ENCODE results near the gene TEX13A.
"Not testable (repeated sequence)": the region's sequence is repeated elsewhere in the genome, so short reads cannot be mapped to it uniquely, and the experiment has no call there.

The TEX13A gene, protein sequence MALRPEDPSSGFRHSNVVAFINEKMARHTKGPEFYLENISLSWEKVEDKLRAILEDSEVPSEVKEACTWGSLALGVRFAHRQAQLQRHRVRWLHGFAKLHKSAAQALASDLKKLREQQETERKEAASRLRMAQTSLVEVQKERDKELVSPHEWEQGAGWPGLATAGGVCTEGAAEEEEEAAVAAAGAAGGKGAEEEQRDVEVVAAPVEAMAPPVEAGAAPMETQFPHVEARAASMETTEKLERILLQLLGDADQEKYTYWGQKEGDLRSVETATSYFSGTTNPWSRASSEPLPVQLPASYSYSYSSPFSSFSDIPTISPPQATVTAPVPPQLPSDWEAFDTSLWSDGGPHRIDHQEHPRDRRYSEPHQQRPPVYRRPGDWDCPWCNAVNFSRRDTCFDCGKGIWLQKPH

DNA sequence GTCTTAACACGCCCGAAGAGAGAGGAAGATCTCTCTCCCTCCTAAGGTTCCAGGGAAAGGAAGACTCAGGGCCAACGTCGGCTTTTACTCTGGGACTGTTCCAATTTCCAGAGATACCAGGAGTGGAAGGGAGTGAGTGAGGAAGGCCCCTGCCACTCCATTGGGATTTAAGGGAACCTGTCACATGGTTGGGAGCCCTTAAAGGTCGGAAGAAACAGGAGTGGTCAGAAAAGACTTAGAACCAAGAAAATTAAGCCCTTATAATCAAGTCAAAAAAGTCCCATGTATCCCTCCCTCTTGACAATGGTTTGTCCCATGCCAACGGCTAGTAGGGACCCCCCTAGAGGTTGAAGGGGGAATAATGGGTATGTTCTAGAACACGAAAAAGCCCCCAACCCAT is at the start of gene TEX13A:
TSS of gene TEX13A (minus strand) at position 59 of the 400 bp plus-strand sequence. CDS start 297 bp downstream, outside the sequence.
- DNase-seq (ENCODE audit: low read depth) = no peak

DNA sequence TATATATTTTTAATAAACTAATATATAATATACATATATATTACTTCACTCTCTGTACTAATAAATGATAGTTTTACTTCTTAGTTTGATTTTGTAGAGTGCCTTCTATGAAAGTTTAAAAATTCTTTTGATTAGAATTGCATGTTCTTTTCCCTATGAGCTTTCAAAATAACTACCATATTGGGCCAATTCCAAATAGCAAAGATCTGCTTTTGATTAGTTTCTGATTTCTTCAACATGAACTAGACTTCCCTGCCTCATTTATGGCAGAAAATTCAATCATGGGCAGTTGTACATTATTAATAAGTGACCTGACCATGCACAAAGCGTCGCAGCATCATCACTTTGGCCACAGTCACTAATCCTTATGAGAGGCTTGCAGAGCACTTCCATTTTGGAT is 48.9 kb upstream of the TEX13A start:
- DNase-seq (ENCODE audit: low read depth) = no peak

DNA sequence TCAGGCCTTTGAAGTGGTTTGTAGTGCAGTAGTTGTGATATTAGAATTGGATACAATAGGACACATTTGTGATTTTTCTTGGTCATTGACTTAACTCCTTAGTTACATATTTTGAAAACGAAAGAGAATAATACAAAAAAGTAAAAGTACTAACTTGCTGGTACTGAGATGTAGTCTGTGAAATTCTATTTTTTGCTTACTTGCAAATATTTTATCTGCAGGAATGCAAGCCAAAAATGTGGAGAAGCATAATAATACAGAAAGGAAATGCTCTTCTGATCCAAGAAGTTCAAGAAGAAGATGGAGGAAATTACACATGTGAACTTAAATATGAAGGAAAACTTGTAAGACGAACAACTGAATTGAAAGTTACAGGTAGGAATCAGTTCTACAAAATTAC is 46.7 kb upstream of the TEX13A start:
- no peak for DNase-seq (ENCODE audit: low read depth)

DNA sequence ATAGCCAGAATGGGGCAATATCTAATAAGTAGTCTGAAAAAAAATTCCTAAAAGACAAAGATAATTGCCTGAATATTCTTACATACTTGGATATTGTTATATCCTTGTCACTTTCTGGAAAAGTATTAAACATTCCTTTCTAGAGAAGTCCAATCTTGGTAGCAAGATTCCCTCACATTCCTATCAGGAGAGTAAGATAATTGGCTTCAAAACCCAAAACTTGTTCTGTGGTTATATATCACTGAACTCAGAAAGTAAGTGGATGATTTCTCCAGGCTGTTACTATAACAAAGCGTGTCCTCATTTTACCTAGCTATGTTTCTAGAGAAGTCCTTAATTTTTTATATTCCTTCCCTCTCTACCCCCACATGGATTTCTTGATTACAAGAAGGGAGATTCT is 46.0 kb upstream of the TEX13A start:
- DNase-seq (ENCODE audit: low read depth) = no peak

DNA sequence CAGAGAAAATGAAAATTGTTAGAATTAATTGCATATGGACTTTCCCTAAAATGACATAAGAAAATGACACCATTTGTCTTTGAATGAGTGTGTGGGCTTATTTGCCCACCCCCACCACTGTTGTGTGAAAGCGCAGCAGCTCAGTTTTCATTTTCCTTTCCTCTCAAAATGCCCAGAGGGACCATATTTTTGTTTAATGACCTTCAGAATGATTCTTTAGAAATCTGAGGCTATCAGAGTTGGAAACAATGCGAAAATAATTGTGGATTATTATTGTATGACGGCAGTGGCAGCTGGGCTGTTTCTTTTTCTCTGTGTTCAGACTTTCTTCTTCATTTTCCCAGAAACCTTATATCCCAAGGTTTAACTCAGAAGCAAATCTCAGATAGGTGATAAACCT is 44.6 kb upstream of the TEX13A start:
- no peak for DNase-seq (ENCODE audit: low read depth)

DNA sequence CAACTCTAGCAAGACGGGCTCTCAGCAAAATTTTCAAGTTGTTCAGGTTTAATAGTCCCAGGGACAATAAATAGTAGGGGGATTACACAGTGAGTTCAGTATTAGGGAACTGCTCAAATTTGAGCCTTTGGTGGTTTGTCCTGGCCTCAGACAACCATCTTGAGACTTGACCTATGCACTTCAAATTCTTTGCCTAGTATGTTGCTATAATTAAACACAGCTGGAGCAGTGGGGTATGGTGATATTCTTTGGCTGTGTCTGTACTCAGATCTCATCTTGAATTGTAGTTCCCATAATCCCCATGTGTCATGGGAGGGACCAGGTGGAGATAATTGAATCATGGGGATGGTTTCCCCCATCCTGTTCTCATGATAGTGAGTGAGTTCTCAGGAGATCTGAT is 43.3 kb upstream of the TEX13A start:
- DNase-seq (ENCODE audit: low read depth) = no peak

DNA sequence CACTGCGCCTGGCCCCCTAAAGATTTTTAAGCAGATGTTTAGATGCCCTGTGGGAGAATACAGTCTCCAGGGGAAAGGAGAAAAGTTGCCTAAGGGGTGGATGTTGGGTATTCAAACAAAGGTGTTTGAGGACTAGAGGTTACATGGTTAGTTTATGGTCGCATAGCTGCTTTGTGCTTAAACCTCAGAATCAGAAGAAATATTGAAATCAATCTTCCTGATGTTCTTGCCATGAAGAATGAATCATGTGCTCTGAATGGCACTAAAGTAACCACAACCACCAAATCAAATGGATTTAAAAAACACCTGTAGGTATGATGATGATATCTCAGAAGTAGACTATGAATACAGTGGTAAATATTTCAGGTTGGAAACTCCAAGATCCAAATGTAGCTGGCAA is 42.7 kb upstream of the TEX13A start:
- no peak for DNase-seq (ENCODE audit: low read depth)

DNA sequence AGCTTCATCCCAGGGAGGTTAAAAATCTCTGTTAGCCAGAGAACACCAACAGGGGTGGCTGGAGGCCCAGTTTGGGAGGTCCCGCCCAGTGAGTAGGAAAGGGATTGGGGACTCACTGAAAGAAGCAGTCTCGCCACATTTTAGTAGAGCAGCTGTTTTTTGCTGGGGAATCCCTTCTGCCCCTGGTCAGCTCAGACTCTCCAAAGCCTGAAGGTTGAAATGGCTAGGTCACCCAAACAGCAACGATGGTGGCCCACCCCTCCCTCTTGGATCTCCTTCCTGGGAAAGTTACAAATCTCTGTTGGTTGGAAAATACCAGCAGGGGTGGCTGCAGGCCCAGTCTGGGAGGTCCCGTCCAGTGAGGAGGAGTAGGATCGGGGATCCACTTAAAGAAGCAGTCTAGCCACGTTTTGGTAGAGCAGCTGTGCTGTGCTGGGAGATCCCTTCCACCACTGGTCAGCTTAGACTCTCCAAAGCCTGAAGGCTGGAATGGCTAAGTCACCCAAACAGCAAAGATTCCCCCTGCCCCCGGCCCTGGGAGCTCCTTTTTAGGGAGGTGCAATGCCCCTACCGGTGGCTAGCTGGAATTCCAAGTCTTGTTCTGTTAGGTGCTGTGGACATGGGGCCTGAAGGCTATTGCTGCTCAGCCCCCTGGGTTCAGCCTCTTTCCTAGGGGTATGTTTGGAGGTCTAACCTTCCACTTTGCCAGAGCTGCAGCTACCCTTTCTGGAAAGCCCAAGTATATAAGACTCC is 40.0 kb upstream of the TEX13A start:
- no peak for DNase-seq (ENCODE audit: low read depth)

DNA sequence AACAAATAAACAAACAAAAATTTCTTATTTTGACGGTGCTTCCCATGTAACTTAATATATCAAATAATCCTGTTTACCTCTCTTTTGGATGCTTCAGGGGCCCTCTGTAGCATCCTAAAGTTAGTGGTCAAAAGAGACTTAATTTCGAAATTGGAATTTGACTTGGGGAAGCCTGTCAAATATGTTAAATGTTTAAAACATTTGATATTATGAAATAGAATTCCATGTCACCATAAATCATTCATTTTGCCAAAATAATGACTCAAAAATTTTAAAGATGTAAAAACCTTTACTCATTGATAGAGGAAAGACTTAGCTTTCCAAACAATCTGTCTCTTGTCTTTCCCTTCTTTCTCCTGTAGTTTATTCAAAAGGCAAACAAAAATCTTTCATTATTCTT is 20.6 kb upstream of the TEX13A start:
- no peak for DNase-seq (ENCODE audit: low read depth)

DNA sequence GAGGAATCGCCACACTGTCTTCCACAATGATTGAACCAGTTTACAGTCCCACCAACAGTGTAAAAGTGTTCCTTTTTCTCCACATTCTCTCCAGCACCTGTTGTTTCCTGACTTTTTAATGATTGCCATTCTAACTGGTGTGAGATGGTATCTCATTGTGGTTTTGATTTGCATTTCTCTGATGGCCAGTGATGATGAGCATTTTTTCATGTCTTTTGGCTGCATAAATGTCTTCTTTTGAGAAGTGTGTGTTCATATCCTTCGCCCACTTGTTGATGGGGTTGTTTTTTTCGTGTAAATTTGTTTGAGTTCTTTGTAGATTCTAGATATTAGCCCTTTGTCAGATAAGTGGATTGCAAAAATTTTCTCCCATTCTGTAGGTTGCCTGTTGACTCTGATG is 16.9 kb upstream of the TEX13A start:
- DNase-seq (ENCODE audit: low read depth) = not testable (repeated sequence)

DNA sequence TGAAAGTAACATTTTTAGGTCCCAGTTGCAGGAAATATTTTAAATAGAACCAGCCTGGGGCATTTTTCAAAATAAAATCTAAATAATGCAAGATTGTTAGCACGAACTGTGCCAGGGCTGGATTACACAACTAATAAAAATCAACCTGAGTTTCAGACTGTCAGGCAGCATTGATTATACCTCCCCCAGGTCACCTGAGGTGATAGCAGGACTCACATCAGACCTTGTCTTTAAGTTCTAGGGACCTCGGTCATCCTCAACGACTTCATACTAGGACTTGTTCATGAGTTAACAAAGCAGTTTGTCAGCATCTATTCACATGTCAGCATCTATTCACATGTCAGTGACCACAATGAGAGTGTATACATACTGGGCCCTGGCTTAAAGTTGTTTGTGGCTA is 8.7 kb upstream of the TEX13A start:
- no peak for DNase-seq (ENCODE audit: low read depth)

DNA sequence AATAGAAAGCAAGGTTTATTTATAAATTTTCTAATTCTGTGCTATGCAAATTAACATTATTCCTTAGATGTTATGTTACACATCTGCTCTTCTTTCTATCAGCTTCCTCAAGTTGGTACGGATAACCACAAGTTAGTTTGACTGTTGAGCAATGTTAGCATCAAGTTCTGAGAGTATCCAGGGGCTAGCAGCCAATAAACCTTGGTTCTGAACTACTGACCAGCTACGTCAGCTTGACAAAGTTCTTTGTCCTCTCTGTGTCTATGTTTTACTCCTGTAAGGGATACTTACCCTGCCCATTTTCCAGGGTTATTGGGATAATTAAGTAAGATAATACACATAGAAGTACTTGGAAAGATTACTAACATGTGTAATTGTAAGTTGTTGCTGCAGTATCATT is 8.1 kb upstream of the TEX13A start:
- no peak for DNase-seq (ENCODE audit: low read depth)

DNA sequence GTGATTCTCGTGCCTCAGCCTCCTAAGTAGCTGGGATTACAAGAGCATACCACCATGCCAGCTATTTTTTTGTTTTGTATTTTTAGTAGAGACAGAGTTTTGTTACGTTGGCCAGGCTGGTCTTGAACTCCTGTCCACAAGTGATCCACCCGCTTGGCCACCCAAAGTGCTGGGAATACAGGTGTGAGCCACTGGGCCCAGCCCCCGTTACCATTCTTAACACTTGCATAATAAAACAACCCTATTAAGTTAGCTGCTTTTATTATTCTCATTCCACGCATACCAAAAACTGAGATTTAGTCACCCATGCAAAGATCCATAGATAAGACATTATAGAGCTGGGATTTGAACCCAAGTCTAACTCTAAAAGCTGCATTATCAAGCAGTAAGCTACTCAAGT is 6.0 kb upstream of the TEX13A start:
- no peak for DNase-seq (ENCODE audit: low read depth)

DNA sequence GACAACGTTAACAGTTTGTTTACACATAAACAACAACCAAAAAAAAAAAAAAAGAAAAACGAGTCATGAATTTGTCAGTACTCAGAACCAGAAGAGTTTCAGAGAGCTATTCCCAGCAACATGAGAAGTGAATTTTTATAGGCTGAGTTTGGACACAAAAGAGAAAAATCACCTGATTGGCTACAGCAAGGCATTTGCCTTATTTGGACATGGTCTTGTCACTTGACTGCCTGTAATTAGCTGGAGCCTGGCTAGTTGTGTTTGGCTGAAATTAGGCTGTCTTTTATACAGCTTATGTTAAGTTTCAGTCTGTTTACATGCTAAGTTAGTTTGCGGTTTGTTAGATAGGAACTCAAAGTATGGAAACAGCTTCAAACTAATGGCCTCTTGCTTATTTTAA is 880 bp upstream of the TEX13A start:
- no peak for DNase-seq (ENCODE audit: low read depth)

DNA sequence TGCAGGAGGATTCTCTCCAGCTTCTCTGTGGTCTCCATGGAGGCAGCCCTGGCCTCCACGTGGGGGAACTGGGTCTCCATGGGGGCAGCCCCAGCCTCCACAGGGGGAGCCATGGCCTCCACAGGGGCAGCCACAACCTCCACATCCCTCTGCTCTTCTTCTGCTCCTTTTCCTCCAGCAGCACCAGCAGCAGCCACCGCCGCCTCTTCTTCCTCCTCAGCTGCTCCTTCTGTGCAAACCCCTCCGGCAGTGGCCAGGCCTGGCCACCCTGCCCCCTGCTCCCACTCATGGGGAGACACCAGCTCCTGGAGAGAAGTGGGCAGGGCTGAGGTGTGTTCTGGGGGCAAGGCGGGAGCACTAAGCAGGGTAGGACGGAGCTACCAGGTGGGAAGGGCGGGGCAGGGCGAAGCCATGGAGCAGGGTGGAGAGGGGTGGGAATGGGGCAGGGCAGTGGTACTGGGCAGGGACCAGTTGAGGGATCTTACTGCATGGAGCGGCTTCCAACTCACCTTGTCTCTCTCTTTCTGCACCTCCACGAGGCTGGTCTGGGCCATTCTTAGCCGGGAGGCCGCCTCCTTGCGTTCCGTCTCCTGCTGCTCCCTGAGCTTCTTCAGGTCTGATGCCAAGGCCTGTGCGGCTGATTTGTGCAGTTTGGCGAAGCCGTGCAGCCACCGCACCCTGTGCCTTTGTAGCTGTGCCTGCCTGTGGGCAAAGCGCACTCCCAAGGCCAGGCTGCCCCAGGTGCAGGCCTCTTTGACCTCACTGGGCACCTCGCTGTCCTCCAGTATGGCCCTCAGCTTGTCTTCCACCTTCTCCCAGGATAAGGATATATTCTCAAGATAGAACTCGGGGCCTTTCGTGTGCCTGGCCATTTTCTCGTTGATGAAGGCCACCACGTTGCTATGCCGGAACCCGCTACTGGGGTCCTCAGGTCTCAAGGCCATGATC is 766 bp downstream of the TEX13A start:
- DNase-seq (ENCODE audit: low read depth) = no peak

DNA sequence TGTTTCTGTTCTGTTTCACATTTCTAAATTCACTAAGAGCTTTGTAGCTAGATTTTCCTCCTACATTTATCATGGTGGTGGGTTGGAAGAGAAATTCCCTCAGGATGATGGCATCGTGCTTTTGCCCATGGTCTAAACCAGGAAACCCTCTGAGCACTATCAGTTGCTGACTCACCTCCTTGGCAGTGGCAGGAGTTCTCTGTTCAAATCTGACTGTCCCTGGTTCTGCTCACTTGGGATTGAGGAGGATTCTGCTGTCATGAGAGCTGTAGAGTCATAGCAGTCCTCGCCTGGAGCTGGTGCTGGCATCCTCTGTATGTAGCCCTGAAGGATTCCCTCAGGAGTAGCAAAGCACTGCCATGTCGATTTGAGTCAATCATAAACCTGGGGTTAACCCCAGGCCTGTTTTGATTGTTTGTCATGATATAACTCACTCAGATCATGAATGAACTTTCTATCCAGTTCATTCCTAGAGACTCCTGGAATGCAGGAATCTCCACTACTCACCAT is 9.4 kb downstream of the TEX13A start:
- no peak for DNase-seq (ENCODE audit: low read depth)

DNA sequence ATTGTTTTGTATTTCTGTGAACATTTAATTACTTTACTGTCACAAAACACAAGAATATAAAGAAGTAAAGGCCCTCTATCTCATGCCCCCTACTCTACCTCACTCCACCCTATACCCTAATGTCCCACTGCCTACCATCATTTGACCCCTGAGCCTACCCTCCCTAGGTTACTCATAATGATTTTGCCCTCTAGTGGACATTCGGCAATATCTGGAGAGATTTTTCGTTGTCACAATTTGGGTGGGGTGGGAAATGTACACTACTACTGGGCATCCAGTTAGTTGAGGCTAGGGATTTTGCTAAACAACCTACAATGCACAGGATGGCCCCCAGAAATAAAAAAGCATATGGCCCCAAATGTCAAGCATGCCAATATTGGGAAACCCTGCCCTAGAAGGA is 10.2 kb downstream of the TEX13A start:
- DNase-seq (ENCODE audit: low read depth) = no peak

DNA sequence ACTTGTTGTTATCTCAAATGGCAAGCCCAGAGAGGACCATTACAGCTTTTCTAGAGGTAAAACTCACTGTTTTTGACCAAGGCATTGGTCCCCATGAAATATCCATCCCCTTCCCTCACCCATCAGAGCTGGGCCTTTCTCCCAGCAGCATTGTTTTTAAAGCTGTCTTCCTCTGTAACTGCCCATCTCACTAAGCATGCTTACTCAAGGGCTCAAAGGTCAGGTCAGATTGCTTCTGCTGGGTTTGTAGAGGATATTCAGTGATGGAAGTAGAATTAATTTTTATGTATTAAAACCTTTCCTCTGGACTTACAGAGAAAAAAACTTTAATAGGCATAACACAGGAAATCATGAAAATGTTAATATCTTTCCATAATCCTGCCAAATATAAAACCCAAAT is 11.1 kb downstream of the TEX13A start:
- no peak for DNase-seq (ENCODE audit: low read depth)

DNA sequence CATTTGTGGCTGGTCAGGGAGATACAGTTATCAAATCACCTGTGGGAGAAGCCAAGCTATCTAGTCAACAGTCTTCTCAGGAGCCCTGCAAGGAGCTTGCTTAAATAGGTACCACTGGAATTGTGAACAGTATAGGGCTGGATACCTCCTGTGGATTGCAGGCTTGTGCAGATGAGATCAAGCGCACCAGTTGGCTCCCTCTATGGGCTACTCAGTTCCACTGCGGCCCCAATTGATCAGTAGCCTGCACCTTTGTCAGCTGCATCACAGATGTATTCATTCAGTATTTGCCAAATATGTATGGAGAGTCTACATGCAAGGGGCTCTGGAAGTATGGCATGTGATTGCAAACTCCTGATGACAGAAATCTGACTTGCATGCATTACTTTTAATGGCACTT is 28.6 kb downstream of the TEX13A start:
- DNase-seq (ENCODE audit: low read depth) = no peak

DNA sequence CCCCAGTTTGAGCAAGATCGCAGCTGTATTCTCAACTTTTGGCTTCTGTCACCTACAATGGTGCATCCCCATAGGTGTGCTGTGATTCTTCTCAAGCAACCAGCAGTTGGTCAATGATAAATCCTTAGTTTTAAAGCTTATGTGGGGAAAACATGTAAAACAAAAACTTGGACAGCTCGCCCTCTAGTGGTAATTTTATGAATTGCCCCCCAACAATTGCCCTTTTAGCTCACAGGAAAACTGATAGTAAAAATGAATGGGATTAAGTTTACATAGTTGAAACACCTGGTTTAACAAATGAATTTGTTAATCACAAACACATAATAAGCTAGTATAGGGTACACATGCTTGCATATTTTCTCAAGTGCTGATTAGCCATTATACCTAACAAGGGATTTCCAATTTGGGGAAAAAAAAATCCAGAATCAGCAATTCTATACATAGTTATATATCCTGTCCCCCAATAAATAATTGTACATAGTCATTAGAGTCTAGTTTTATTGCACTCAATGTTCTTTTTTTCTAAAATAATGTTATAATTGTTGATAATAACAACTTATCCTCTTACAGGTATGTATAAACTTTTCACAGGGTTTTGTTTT is 30.1 kb downstream of the TEX13A start:
- DNase-seq (ENCODE audit: low read depth) = no peak

DNA sequence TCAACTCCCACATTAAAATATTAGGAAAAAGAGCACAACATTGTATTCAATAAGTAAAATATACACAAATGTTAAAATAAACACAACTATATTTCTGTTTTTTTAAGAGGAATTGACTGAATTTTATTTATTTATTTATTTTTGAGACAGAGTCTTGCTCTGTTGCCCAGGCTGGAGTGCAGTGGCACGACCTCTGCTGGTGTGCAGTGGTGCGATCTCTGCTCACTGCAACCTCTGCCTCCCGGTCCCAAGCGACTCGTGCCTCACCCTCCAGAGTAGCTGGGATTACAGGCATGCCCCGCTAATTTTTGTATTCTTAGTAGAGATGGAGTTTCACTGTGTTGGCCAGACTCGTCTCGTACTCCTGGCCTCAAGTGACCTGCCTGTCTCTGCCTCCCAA is 31.4 kb downstream of the TEX13A start:
- DNase-seq (ENCODE audit: low read depth) = no peak

DNA sequence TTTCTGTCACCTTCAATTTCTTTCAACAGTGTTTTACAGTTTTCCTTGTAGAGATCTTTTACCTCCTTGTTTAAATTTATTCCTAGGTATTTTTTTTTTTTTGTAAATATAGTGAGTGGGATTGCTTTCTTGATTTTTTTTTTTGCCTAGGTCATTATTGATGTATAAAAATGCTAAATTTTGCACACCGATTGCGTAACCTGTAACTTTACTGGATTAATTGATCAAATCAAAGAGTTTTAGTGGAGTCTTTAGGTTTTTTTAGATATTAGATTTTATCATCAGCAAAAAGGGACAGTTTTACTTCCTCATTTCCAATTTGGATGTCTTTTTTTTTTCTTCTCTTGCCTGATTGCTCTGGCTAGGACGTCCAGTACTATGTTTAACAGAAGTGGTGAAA is 40.9 kb downstream of the TEX13A start:
- no peak for DNase-seq (ENCODE audit: low read depth)

All from activated T-cell treated with anti-CD3 and anti-CD28 coated beads for 24 hours (primary cell).